Measurements from ENCODE around the gene CDKL5. TPM values are rescaled to one million over a fixed set of nuclear protein-coding genes. Genes with fewer than 3 reads are reported as not detected.

CDKL5 gene
- total RNA-seq, 1 experiment from 2014 or later = 1.2 TPM

- no peak overlapping the region for H3K4me3 ChIP-seq (ENCODE audit: low read depth in 2 of 2, low read length in 2 of 2)
- H3K36me3 ChIP-seq (ENCODE audit: control insufficient read depth, insufficient read depth, low read length) = no peaks in the 10 kb centered on the region
- H3K9me3 ChIP-seq (ENCODE audit: control insufficient read depth, insufficient read depth, low read depth, low read length) = no peaks in the 10 kb centered on the region
- POLR2A ChIA-PET = no interaction called here
- H3K27me3 ChIP-seq (ENCODE audit: control insufficient read depth, insufficient read depth, low read length) = no peaks in the 10 kb centered on the region
- H3K27ac ChIP-seq (ENCODE audit: low read length) = no peak overlapping the region
- no peaks in the 10 kb centered on the region for H3K4me1 ChIP-seq (ENCODE audit: control insufficient read depth, insufficient read depth, low read length)
- ATAC-seq (no peak), DNase-seq (ENCODE audit: low read depth, low spot score) (no peak)
- in situ Hi-C loops (cut with HindIII; ENCODE audit: low pct_unique_long_range_greater_than_20kb, low sequenced_read_pairs) = no loop called here
- CTCF ChIA-PET = no interaction called here
- intact Hi-C loops (cut with micrococcal nuclease; ENCODE audit: unreplicated experiment) = no loop called here
- TF ChIP-seq TCF7L2 (IDR thresholded peaks at IDR 0.05; ENCODE audit: low read depth, low read length) (no peak), REST (IDR thresholded peaks at IDR 0.05; ENCODE audit: insufficient read depth in 1 of 2, low read depth in 2 of 2, low read length in 1 of 2) (no peak), POLR2AphosphoS5 (IDR thresholded peaks at IDR 0.05; ENCODE audit: low read depth, low read length) (no peak), CTCF (IDR thresholded peaks at IDR 0.05) (no peak), SIN3A (IDR thresholded peaks at IDR 0.05; ENCODE audit: borderline replicate concordance, insufficient read depth, low read depth, low read length) (no peak)
- no TSS peak for BruUV-seq (replicated peaks)
Measured at GRCh38 chrX:18643853-18644252, 218.4 kb downstream of the CDKL5 start.

GRCh38 chrX:18647621-18648020 lies 222.2 kb downstream of the CDKL5 start:
- H3K4me1 ChIP-seq (ENCODE audit: control insufficient read depth, insufficient read depth, low read length) = no peaks in the 10 kb centered on the region
- no peaks in the 10 kb centered on the region for H3K9me3 ChIP-seq (ENCODE audit: control insufficient read depth, insufficient read depth, low read depth, low read length)
- ATAC-seq (no peak), DNase-seq (ENCODE audit: low read depth, low spot score) (no peak)
- ChIA-PET POLR2A (no interaction called here), CTCF (no interaction called here)
- intact Hi-C loops (cut with micrococcal nuclease; ENCODE audit: unreplicated experiment) (no loop called here), in situ Hi-C loops (cut with HindIII; ENCODE audit: low pct_unique_long_range_greater_than_20kb, low sequenced_read_pairs) (no loop called here)
- H3K36me3 ChIP-seq (ENCODE audit: control insufficient read depth, insufficient read depth, low read length) = no peaks in the 10 kb centered on the region
- TF ChIP-seq TCF7L2 (IDR thresholded peaks at IDR 0.05; ENCODE audit: low read depth, low read length) (no peak), SIN3A (IDR thresholded peaks at IDR 0.05; ENCODE audit: borderline replicate concordance, insufficient read depth, low read depth, low read length) (no peak), POLR2AphosphoS5 (IDR thresholded peaks at IDR 0.05; ENCODE audit: low read depth, low read length) (no peak), CTCF (IDR thresholded peaks at IDR 0.05) (no peak), REST (IDR thresholded peaks at IDR 0.05; ENCODE audit: insufficient read depth in 1 of 2, low read depth in 2 of 2, low read length in 1 of 2) (no peak)
- H3K27me3 ChIP-seq (ENCODE audit: control insufficient read depth, insufficient read depth, low read length) = no peaks in the 10 kb centered on the region
- BruUV-seq (replicated peaks) = no TSS peak
- no peak overlapping the region for H3K27ac ChIP-seq (ENCODE audit: low read length)
- no peak overlapping the region for H3K4me3 ChIP-seq (ENCODE audit: low read depth in 2 of 2, low read length in 2 of 2)

All from Panc1 (cell line).